HEK293T (cell line): ENCODE results near the gene INO80.
"Not testable (repeated sequence)": the region's sequence is repeated elsewhere in the genome, so short reads cannot be mapped to it uniquely, and the experiment has no call there.

Experiments used
- CTCF ChIA-PET: fragments of 350-600 bp; formaldehyde crosslinking; extraction: SDS; loops from one replicate; lab custom pipeline; 2021; ENCODE audit warnings: antibody characterized with exemption, inconsistent platforms; lab: Yijun Ruan, JAX
- POLR2A ChIA-PET: fragments of 350-600 bp; formaldehyde crosslinking; extraction: SDS; loops from one replicate; lab custom pipeline; 2020; ENCODE audit warnings: antibody characterized with exemption, inconsistent platforms; lab: Yijun Ruan, JAX
- DNase-seq: peaks from one replicate; pipeline ENCODE4 v3.0.0; 2012; ENCODE audit warnings: mixed read lengths; ENCODE audit errors: extremely low spot score
- ARNT ChIP-seq: fragments of 450-650 bp; IDR thresholded peaks from 2 replicates; pipeline ENCODE4 v1.6.1; 2017; ENCODE audit warnings: mild to moderate bottlenecking
- BHLHE40 ChIP-seq: fragments of 450-650 bp; IDR thresholded peaks from 2 replicates; pipeline ENCODE4 v1.6.1; 2016; ENCODE audit warnings: mild to moderate bottlenecking, moderate library complexity, borderline replicate concordance
- CTBP1 ChIP-seq: fragments of 450-650 bp; IDR thresholded peaks from 2 replicates; pipeline ENCODE4 v1.6.1; 2016; ENCODE audit warnings: borderline replicate concordance
- ELF4 ChIP-seq: fragments of 450-650 bp; IDR thresholded peaks from 2 replicates; pipeline ENCODE4 v1.6.1; 2017; ENCODE audit warnings: antibody characterized with exemption
- FOXA1 ChIP-seq: fragments of 450-650 bp; IDR thresholded peaks from 2 replicates; pipeline ENCODE4 v1.6.1; 2016; ENCODE audit warnings: mild to moderate bottlenecking
- FOXK2 ChIP-seq: fragments of 450-650 bp; IDR thresholded peaks from 2 replicates; pipeline ENCODE4 v1.6.1; 2016; ENCODE audit warnings: mild to moderate bottlenecking
- FOXM1 ChIP-seq: fragments of 450-650 bp; IDR thresholded peaks from 2 replicates; pipeline ENCODE4 v1.6.1; 2017; ENCODE audit warnings: mild to moderate bottlenecking, borderline replicate concordance
- HDGF ChIP-seq: fragments of 450-650 bp; IDR thresholded peaks from 2 replicates; pipeline ENCODE4 v1.6.1; 2017; ENCODE audit warnings: antibody characterized with exemption, borderline replicate concordance
- L3MBTL2 ChIP-seq: fragments of 450-650 bp; conservative IDR thresholded peaks from 2 replicates; pipeline ENCODE4 v1.6.1; 2016; ENCODE audit warnings: mild to moderate bottlenecking
- LEF1 ChIP-seq: fragments of 450-650 bp; IDR thresholded peaks from 2 replicates; pipeline ENCODE4 v1.6.1; 2017; ENCODE audit warnings: mild to moderate bottlenecking, borderline replicate concordance
- NFRKB ChIP-seq: fragments of 450-650 bp; IDR thresholded peaks from 2 replicates; pipeline ENCODE4 v1.6.1; 2016; ENCODE audit warnings: mild to moderate bottlenecking, moderate library complexity
- PKNOX1 ChIP-seq: fragments of 450-650 bp; IDR thresholded peaks from 2 replicates; pipeline ENCODE4 v1.6.1; 2016
- SP1 ChIP-seq: fragments of 450-650 bp; IDR thresholded peaks from 2 replicates; pipeline ENCODE4 v1.6.1; 2017
- SUZ12 ChIP-seq: fragments of 450-650 bp; IDR thresholded peaks from 2 replicates; pipeline ENCODE4 v1.6.1; 2016; ENCODE audit warnings: mild to moderate bottlenecking
- TARDBP ChIP-seq: fragments of 450-650 bp; IDR thresholded peaks from 2 replicates; pipeline ENCODE4 v1.6.1; 2016
- ZNF384 ChIP-seq: fragments of 450-650 bp; IDR thresholded peaks from 2 replicates; pipeline ENCODE4 v1.6.1; 2016

Gene INO80

GRCh38 chr15:41104234-41104633, 11.8 kb downstream of the INO80 start:
- CTCF ChIA-PET: no interaction called here
- DNase-seq: no peak
- POLR2A ChIA-PET: no interaction called here

GRCh38 chr15:41102854-41103253, 13.2 kb downstream of the INO80 start:
- POLR2A ChIA-PET: no interaction called here
- no peak for TF ChIP-seq SP1
- CTCF ChIA-PET: interaction anchor here (0.6 kb wide), 1 partner anchor 200 kb away, joined by 4 read pairs; no protein-coding TSS in a partner anchor

More at GRCh38 chr15:41104234-41104633, 11.8 kb downstream of the INO80 start:
- TF ChIP-seq PKNOX1 (no peak), ELF4 (no peak), LEF1 (no peak), BHLHE40 (no peak), FOXK2 (no peak), L3MBTL2 (no peak)

DNA sequence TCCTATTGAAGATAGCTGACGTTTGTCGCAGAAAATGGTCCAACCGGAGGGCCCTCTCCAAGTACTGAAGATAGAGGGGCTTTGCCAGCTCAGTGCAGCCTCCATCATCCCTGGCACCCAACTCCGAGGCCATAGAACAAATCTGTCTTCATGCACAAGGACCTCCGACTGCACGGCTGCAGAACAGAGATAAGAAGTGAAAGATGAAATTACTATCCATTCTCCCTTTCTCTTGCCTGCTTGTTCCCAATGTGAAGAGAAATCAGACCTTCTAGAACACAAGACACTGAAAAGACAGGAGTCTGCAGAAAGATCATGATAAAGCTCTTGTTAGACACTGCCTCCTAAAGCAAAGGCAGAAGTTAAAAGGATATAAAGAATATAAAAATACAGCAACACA, 19.9 kb downstream of the INO80 start:
- no peak for TF ChIP-seq ELF4
- TF ChIP-seq BHLHE40: no peak
- TF ChIP-seq HDGF: no peak
- no peak for TF ChIP-seq ARNT
- no peak for TF ChIP-seq TARDBP
- no peak for TF ChIP-seq L3MBTL2
- TF ChIP-seq SP1: no peak
- no peak for TF ChIP-seq LEF1
- no peak for TF ChIP-seq SUZ12
- TF ChIP-seq FOXA1: no peak
- no peak for TF ChIP-seq ZNF384
- TF ChIP-seq CTBP1: no peak
- no peak for TF ChIP-seq FOXK2
- TF ChIP-seq FOXM1: no peak
- ChIA-PET POLR2A (interaction anchor here (1.2 kb wide), 1 partner anchor 9 kb away, joined by 3 read pairs; no protein-coding TSS in a partner anchor), CTCF (no interaction called here)
- DNase-seq: no peak

More at GRCh38 chr15:41102854-41103253, 13.2 kb downstream of the INO80 start:
- no peak for DNase-seq

- DNase-seq: no peak
- TF ChIP-seq SUZ12 (no peak), FOXM1 (no peak), TARDBP (no peak), ELF4 (no peak)
- ChIA-PET CTCF (no interaction called here), POLR2A (no interaction called here)
These were observed 31.1 kb downstream of the INO80 start for GRCh38 chr15:41085029-41085428.

GRCh38 chr15:41080144-41080543, 35.9 kb downstream of the INO80 start:
- CTCF ChIA-PET: no interaction called here
- TF ChIP-seq BHLHE40 (no peak), CTBP1 (no peak), NFRKB (no peak), ZNF384 (no peak), PKNOX1 (no peak), HDGF (no peak), L3MBTL2 (no peak), ARNT (no peak), SP1 (no peak), FOXK2 (no peak), ELF4 (no peak), LEF1 (no peak), SUZ12 (no peak), TARDBP (no peak), FOXM1 (no peak), FOXA1 (no peak)
- no peak for DNase-seq
- POLR2A ChIA-PET: no interaction called here

DNA sequence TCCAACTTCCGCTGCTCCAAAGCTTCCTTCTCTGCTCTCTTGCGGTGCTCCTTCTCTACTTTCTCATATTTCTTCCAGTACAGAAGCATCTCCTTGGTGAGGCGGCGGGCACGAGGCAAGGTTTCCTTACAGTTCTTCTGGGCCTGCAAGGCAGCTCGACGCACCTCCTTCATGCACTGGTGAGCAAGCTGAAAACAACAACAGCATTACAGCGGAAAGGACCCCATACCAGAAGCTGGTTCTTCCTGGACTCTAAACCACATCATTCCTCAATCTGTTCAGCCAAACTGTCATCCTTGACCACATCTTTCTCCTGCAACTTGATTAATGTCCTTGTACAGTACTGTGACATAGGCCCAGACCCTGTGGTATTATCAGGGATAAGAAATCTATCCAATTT, 36.4 kb downstream of the INO80 start:
- ChIA-PET POLR2A (no interaction called here), CTCF (interaction anchor here (0.6 kb wide), 1 partner anchor 105 kb away, joined by 3 read pairs; no protein-coding TSS in a partner anchor)
- DNase-seq: no peak
- TF ChIP-seq TARDBP (no peak), CTBP1 (no peak), SP1 (no peak), L3MBTL2 (no peak), ELF4 (no peak), BHLHE40 (no peak), ZNF384 (no peak), FOXM1 (no peak), LEF1 (no peak), ARNT (no peak), PKNOX1 (no peak), FOXA1 (no peak), SUZ12 (no peak), FOXK2 (no peak), NFRKB (no peak), HDGF (no peak)

GRCh38 chr15:41078879-41079278, 37.2 kb downstream of the INO80 start:
- DNase-seq, CTCF ChIA-PET, POLR2A ChIA-PET: not testable (repeated sequence)
